Muscle layer of duodenum (tissue), 2 donors: Measurements from ENCODE around the gene KRTAP10-7.
"Not testable (repeated sequence)": the region's sequence is repeated elsewhere in the genome, so short reads cannot be mapped to it uniquely, and the experiment has no call there.

Experiments
- H3K27ac ChIP-seq: one replicate; pipeline ENCODE4 v1.7.0; 2013; ENCODE audit warnings: mild to moderate bottlenecking, low read length
- H3K27me3 ChIP-seq: one replicate; pipeline ENCODE4 v1.7.0; 2013; ENCODE audit warnings: low read depth, mild to moderate bottlenecking, control low read depth, low read length
- H3K36me3 ChIP-seq, 2 donors: one replicate each; pipeline ENCODE4 v1.7.0; 2013; ENCODE audit warnings: low read length in 2 of 2, control low read depth in 1 of 2, mild to moderate bottlenecking in 1 of 2; ENCODE audit not compliant: insufficient read depth in 2 of 2, control insufficient read depth in 1 of 2
- H3K4me1 ChIP-seq, 2 donors: one replicate each; pipeline ENCODE4 v1.7.0; 2013; ENCODE audit warnings: low read length in 2 of 2, mild to moderate bottlenecking in 2 of 2, control low read depth in 1 of 2, moderate library complexity in 1 of 2; ENCODE audit not compliant: insufficient read depth in 2 of 2, control insufficient read depth in 1 of 2
- H3K4me3 ChIP-seq, 2 donors: one replicate each; pipeline ENCODE4 v1.7.0; 2013; ENCODE audit warnings: low read length in 2 of 2, low read depth in 1 of 2, mild to moderate bottlenecking in 1 of 2
- H3K9me3 ChIP-seq, 2 donors: one replicate each; pipeline ENCODE4 v1.7.0; 2013; ENCODE audit warnings: low read length in 2 of 2, control low read depth in 1 of 2, mild to moderate bottlenecking in 1 of 2; ENCODE audit not compliant: control insufficient read depth in 1 of 2
- donor health status: healthy.

The KRTAP10-7 gene

GRCh38 chr21:44644878-44645277 is 44.5 kb downstream of the KRTAP10-7 start:
- Histone ChIP-seq H3K9me3 (peaks cover 17 to 27% of the 10 kb centered on the region in 2 donors), H3K27me3 (no peaks in the 10 kb centered on the region), H3K4me1 (no peaks in the 10 kb centered on the region), H3K27ac (no peak overlapping the region), H3K4me3 (no peak overlapping the region), H3K36me3 (no peaks in the 10 kb centered on the region)

GRCh38 chr21:44646366-44647221 is 46.2 kb downstream of the KRTAP10-7 start, which contains the start of gene KRTAP10-11:
TSS of gene KRTAP10-11 (plus strand) at chr21:44646414. CDS start at chr21:44646459, 45 bp downstream.
- H3K36me3 ChIP-seq, H3K27ac ChIP-seq, H3K27me3 ChIP-seq, H3K4me1 ChIP-seq, H3K4me3 ChIP-seq: not testable (repeated sequence)
- peaks cover 7 to 17% of the 10 kb centered on the region in 2 donors for H3K9me3 ChIP-seq

- no peaks in the 10 kb centered on the region for H3K4me1 ChIP-seq
- no peak overlapping the region for H3K4me3 ChIP-seq
- H3K27me3 ChIP-seq: no peaks in the 10 kb centered on the region
- peaks cover 6 to 17% of the 10 kb centered on the region in 2 donors for H3K9me3 ChIP-seq
- no peaks in the 10 kb centered on the region for H3K36me3 ChIP-seq
- H3K27ac ChIP-seq: no peak overlapping the region
Observed at GRCh38 chr21:44647222-44647552, 46.8 kb downstream of the KRTAP10-7 start.

- Histone ChIP-seq H3K27me3 (no peaks in the 10 kb centered on the region), H3K27ac (no peak overlapping the region), H3K36me3 (no peaks in the 10 kb centered on the region), H3K4me3 (no peak overlapping the region), H3K9me3 (peaks cover 6 to 16% of the 10 kb centered on the region in 2 donors), H3K4me1 (no peaks in the 10 kb centered on the region)
Observed at GRCh38 chr21:44648557-44649311, 48.3 kb downstream of the KRTAP10-7 start.

- Histone ChIP-seq H3K27ac (no peak overlapping the region), H3K4me1 (no peaks in the 10 kb centered on the region), H3K9me3 (peaks cover 0 to 10% of the 10 kb centered on the region in 2 donors), H3K4me3 (no peak overlapping the region), H3K36me3 (no peaks in the 10 kb centered on the region), H3K27me3 (no peaks in the 10 kb centered on the region)
Observed at GRCh38 chr21:44649521-44650100, 49.2 kb downstream of the KRTAP10-7 start.

GRCh38 chr21:44650265-44650972 is 50.0 kb downstream of the KRTAP10-7 start:
- no peaks in the 10 kb centered on the region for H3K36me3 ChIP-seq
- H3K27me3 ChIP-seq: no peaks in the 10 kb centered on the region
- no peak overlapping the region for H3K4me3 ChIP-seq
- H3K4me1 ChIP-seq: no peaks in the 10 kb centered on the region
- peaks cover 0 to 3% of the 10 kb centered on the region in 2 donors for H3K9me3 ChIP-seq
- H3K27ac ChIP-seq: no peak overlapping the region

GRCh38 chr21:44650973-44651675 is 50.7 kb downstream of the KRTAP10-7 start:
- Histone ChIP-seq H3K4me1 (no peaks in the 10 kb centered on the region), H3K4me3 (no peak overlapping the region), H3K27me3 (no peaks in the 10 kb centered on the region), H3K36me3 (no peaks in the 10 kb centered on the region), H3K27ac (no peak overlapping the region), H3K9me3 (peaks cover 0 to 9% of the 10 kb centered on the region in 2 donors)
